SK-N-SH (cell line): Measurements from ENCODE around the gene KCND3. TPM values are rescaled to one million over a fixed set of nuclear protein-coding genes. Genes with fewer than 3 reads are reported as not detected.

Experiments
- CTCF ChIA-PET: fragments of 300-600, 350-600 bp; formaldehyde crosslinking; extraction: SDS; loops from one replicate; lab custom pipeline; 2021; lab: Yijun Ruan, JAX
- POLR2A ChIA-PET: fragments of 350-600 bp; sonication (Branson Sonifier 250); formaldehyde crosslinking; extraction: SDS; loops from one replicate; lab custom pipeline; 2020; ENCODE audit warnings: antibody characterized with exemption, inconsistent platforms; lab: Yijun Ruan, JAX
- DNase-seq: peaks from one replicate; pipeline ENCODE4 v3.0.0; 2012
- H2AFZ ChIP-seq: fragments of 200-600 bp; sonication (generic); 2 replicates; pipeline ENCODE4 v1.8.1; 2016; ENCODE audit warnings: antibody characterized with exemption, mild to moderate bottlenecking, low read depth
- H3F3A ChIP-seq: fragments of 200-600 bp; sonication (generic); replicated peaks from 2 replicates; pipeline ENCODE3; 2016; ENCODE audit warnings: antibody characterized with exemption, mild to moderate bottlenecking; ENCODE audit not compliant: insufficient read depth
- H3K27ac ChIP-seq, 2 experiments: fragments of 200-500 bp in 1 of 2; fragments of 200-600 bp in 1 of 2; sonication (Bioruptor generic) in 1 of 2; sonication (generic), shearing (Covaris generic) in 1 of 2; 2 replicates each; pipeline versions ENCODE4 v1.5.1 to v1.6.1; 2014 to 2016; ENCODE audit warnings: low read depth in 2 of 2, inconsistent platforms in 1 of 2, low read length in 1 of 2, mild to moderate bottlenecking in 1 of 2, mixed read lengths in 1 of 2
- H3K27me3 ChIP-seq: fragments of 200-600 bp; sonication (generic), shearing (Covaris generic); 2 replicates; pipeline ENCODE4 v1.6.1; 2016; ENCODE audit warnings: mixed run types; ENCODE audit not compliant: insufficient read depth
- H3K36me3 ChIP-seq, 2 experiments: fragments of 200-500 bp in 1 of 2; fragments of 200-600 bp in 1 of 2; sonication (Bioruptor generic) in 1 of 2; sonication (generic) in 1 of 2; replicated peaks in 1 of 2; 2 replicates each; pipeline versions ENCODE3 to v1.5.1; 2014 to 2016; ENCODE audit warnings: low read length in 1 of 2, mild to moderate bottlenecking in 1 of 2; ENCODE audit not compliant: insufficient read depth in 2 of 2, control insufficient read depth in 1 of 2
- H3K4me1 ChIP-seq, 2 experiments: fragments of 200-500 bp in 1 of 2; fragments of 200-600 bp in 1 of 2; sonication (Bioruptor generic) in 1 of 2; sonication (generic), shearing (Covaris generic) in 1 of 2; 2 replicates each; pipeline versions ENCODE4 v1.5.1 to v1.6.1; 2014 to 2016; ENCODE audit warnings: low read depth in 1 of 2, low read length in 1 of 2, mixed run types in 1 of 2; ENCODE audit not compliant: insufficient read depth in 2 of 2, control insufficient read depth in 1 of 2
- H3K4me2 ChIP-seq: fragments of 200-600 bp; sonication (generic), shearing (Covaris generic); 2 replicates; pipeline ENCODE4 v1.6.1; 2017; ENCODE audit warnings: mixed run types
- H3K4me3 ChIP-seq, 2 experiments: fragments of 200-500 bp in 1 of 2; fragments of 200-600 bp in 1 of 2; sonication (Bioruptor generic) in 1 of 2; sonication (generic), shearing (Covaris generic) in 1 of 2; 2 replicates each; pipeline versions ENCODE4 v1.5.1 to v1.8.1; 2014 to 2016; ENCODE audit warnings: low read depth in 2 of 2, inconsistent platforms in 1 of 2, low read length in 1 of 2, mild to moderate bottlenecking in 1 of 2, mixed read lengths in 1 of 2, moderate library complexity in 1 of 2
- H3K79me2 ChIP-seq: fragments of 200-600 bp; sonication (generic); 2 replicates; pipeline ENCODE4 v1.8.1; 2017; ENCODE audit warnings: mild to moderate bottlenecking; ENCODE audit not compliant: insufficient read depth
- H3K9ac ChIP-seq: fragments of 200-600 bp; sonication (generic); 2 replicates; pipeline ENCODE4 v1.6.1; 2017; ENCODE audit warnings: mixed run types
- H3K9me2 ChIP-seq: fragments of 200-600 bp; sonication (generic); 2 replicates; pipeline ENCODE4 v1.6.1; 2017; ENCODE audit warnings: mixed run types
- H3K9me3 ChIP-seq: fragments of 200-600 bp; sonication (generic); 2 replicates; pipeline ENCODE4 v1.6.1; 2017; ENCODE audit warnings: mixed run types, mild to moderate bottlenecking, moderate library complexity
- H4K20me1 ChIP-seq: fragments of 200-600 bp; sonication (generic); 2 replicates; pipeline ENCODE4 v1.6.1; 2017; ENCODE audit warnings: mild to moderate bottlenecking, mixed run types; ENCODE audit not compliant: insufficient read depth
- EP300 ChIP-seq, 2 experiments: IDR thresholded peaks; 2 replicates each; pipeline versions ENCODE4 v1.4.0 to v1.6.1; 2012; ENCODE audit warnings: borderline replicate concordance in 1 of 2, low read depth in 1 of 2, low read length in 1 of 2
- EZH2phosphoT487 ChIP-seq: fragments of 200-600 bp; sonication (generic); IDR thresholded peaks from 2 replicates; pipeline ENCODE4 v1.6.1; 2017; ENCODE audit warnings: low read depth, mixed run types, mild to moderate bottlenecking, antibody characterized with exemption, moderate library complexity, borderline replicate concordance
- FOXJ3 ChIP-seq: sonication (generic); formaldehyde crosslinking; IDR thresholded peaks from 2 replicates; pipeline ENCODE4 v1.5.1; 2020; ENCODE audit warnings: mild to moderate bottlenecking, missing genetic modification reagents
- GABPA ChIP-seq: IDR thresholded peaks from 2 replicates; pipeline ENCODE4 v1.4.0; 2012; ENCODE audit warnings: low read depth, mild to moderate bottlenecking
- JUND ChIP-seq: IDR thresholded peaks from 2 replicates; pipeline ENCODE4 v1.4.0; 2012
- MEF2A ChIP-seq: IDR thresholded peaks from 2 replicates; pipeline ENCODE4 v1.4.0; 2012; ENCODE audit warnings: low read depth, borderline replicate concordance
- NRF1 ChIP-seq: IDR thresholded peaks from 2 replicates; pipeline ENCODE4 v1.6.1; 2012; ENCODE audit warnings: low read depth, mild to moderate bottlenecking, low read length
- POLR2AphosphoS5 ChIP-seq: IDR thresholded peaks from 2 replicates; pipeline ENCODE4 v1.6.1; 2012; ENCODE audit warnings: low read depth, low read length
- RAD21 ChIP-seq: IDR thresholded peaks from 2 replicates; pipeline ENCODE4 v1.6.1; 2012; ENCODE audit warnings: mild to moderate bottlenecking, low read length
- RCOR1 ChIP-seq: fragments of 150-350 bp; IDR thresholded peaks from 2 replicates; pipeline ENCODE4 v1.6.1; 2017; ENCODE audit warnings: antibody characterized with exemption, low read length
- RFX5 ChIP-seq: IDR thresholded peaks from 2 replicates; pipeline ENCODE4 v1.6.1; 2012; ENCODE audit warnings: mild to moderate bottlenecking, improper control_type of control experiment, low read length
- SMC3 ChIP-seq: IDR thresholded peaks from 2 replicates; pipeline ENCODE4 v1.6.1; 2012; ENCODE audit warnings: low read depth, low read length, improper control_type of control experiment
- TAF1 ChIP-seq: IDR thresholded peaks from 2 replicates; pipeline ENCODE4 v1.6.1; 2012; ENCODE audit warnings: low read depth, mild to moderate bottlenecking, low read length, moderate library complexity, borderline replicate concordance
- TCF12 ChIP-seq: IDR thresholded peaks from 2 replicates; pipeline ENCODE4 v1.4.0; 2012
- YY1 ChIP-seq: IDR thresholded peaks from 2 replicates; pipeline ENCODE4 v1.4.0; 2012; ENCODE audit warnings: low read depth, mild to moderate bottlenecking
- WGBS: methylation state at CpG from one replicate; pipeline ENCODE4 v1.1.6; 2017; ENCODE audit warnings: low lambda C conversion rate; 5-methylcytosine and 5-hydroxymethylcytosine counted together
- polyA plus RNA-seq, 3 experiments: library from polyadenylated mRNA; depleted of rRNA; stranded (reverse); fragments of >200 nt; gene quantifications; 2 replicates each; pipeline ENCODE4 v1.2.3, GENCODE V29; 2012
- TF ChIP-seq, protein P1 (sequence below): IDR thresholded peaks from 2 replicates; pipeline ENCODE4 v1.4.0; 2012; ENCODE audit warnings: low read depth, borderline replicate concordance
- TF ChIP-seq, protein P2 (sequence below): IDR thresholded peaks from 2 replicates; pipeline ENCODE4 v1.6.1; 2012; ENCODE audit warnings: mild to moderate bottlenecking, low read depth, low read length, moderate library complexity
- TF ChIP-seq, protein P3 (sequence below): IDR thresholded peaks from 2 replicates; pipeline ENCODE4 v1.4.0; 2012; ENCODE audit warnings: low read depth
- TF ChIP-seq, protein P4 (sequence below): fragments of 150-350 bp; IDR thresholded peaks from 2 replicates; pipeline ENCODE4 v1.6.1; 2017; ENCODE audit warnings: antibody characterized with exemption, low read length, low read depth, borderline replicate concordance

Gene KCND3
- polyA plus RNA-seq, 1 of the 3 experiments (the other 2 are of a cell fraction): not detected

DNA sequence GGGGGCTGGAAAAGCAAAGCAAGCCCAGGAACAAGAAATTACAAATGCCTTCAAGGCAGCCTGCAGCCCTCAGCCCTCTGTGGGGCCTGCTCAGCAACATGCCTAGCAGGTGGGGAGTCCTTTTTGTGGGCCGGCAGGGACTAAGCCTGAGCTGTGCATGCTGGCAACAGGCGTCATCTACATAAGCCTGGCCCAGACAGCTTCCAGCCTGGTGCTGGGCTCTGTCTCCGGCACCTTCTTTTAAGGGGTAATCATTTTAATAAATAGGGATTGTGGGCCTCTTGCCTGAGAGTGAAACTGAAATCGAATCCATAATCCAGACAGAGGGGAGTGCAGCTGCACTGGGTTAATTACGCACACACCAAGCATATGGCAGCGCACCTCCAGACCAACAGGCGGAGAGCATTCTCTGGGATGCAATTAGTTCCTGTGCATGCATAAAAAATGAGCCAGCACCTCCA, 137.2 kb downstream of the KCND3 start:
- Histone ChIP-seq H3K79me2 (no peaks in the 10 kb centered on the region), H3F3A (no peaks in the 10 kb centered on the region), H3K9ac (no peak overlapping the region), H3K4me3 (no peak overlapping the region), H3K4me1 (peaks cover 0 to 11% of the 10 kb centered on the region in 2 experiments; a peak in 1 of 4 replicates), H2AFZ (no peak overlapping the region), H3K27me3 (peaks cover 12% of the 10 kb centered on the region; the same call in 1 of the 2 replicates), H3K27ac (no peak overlapping the region), H3K9me3 (no peaks in the 10 kb centered on the region), H3K36me3 (no peaks in the 10 kb centered on the region), H4K20me1 (no peaks in the 10 kb centered on the region), H3K9me2 (no peaks in the 10 kb centered on the region), H3K4me2 (no peak overlapping the region)
- ChIA-PET POLR2A (no interaction called here), CTCF (no interaction called here)
- no peak for DNase-seq
- 45% methylated on average over 7 of the region's 7 CpGs for WGBS
- TF ChIP-seq EZH2phosphoT487: no peak
- TF ChIP-seq EP300 (IDR thresholded peaks at IDR 0.05; ENCODE audit: borderline replicate concordance in 1 of 2, low read depth in 1 of 2, low read length in 1 of 2): no peak
- no peak for TF ChIP-seq RAD21
- no peak for TF ChIP-seq GABPA
- TF ChIP-seq, protein P1, sequence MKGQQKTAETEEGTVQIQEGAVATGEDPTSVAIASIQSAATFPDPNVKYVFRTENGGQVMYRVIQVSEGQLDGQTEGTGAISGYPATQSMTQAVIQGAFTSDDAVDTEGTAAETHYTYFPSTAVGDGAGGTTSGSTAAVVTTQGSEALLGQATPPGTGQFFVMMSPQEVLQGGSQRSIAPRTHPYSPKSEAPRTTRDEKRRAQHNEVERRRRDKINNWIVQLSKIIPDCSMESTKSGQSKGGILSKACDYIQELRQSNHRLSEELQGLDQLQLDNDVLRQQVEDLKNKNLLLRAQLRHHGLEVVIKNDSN: no peak
- no peak for TF ChIP-seq FOXJ3 (CRISPR knock-in tag)
- no peak for TF ChIP-seq TAF1
- no peak for TF ChIP-seq NRF1
- TF ChIP-seq SMC3: no peak
- TF ChIP-seq, protein P2, sequence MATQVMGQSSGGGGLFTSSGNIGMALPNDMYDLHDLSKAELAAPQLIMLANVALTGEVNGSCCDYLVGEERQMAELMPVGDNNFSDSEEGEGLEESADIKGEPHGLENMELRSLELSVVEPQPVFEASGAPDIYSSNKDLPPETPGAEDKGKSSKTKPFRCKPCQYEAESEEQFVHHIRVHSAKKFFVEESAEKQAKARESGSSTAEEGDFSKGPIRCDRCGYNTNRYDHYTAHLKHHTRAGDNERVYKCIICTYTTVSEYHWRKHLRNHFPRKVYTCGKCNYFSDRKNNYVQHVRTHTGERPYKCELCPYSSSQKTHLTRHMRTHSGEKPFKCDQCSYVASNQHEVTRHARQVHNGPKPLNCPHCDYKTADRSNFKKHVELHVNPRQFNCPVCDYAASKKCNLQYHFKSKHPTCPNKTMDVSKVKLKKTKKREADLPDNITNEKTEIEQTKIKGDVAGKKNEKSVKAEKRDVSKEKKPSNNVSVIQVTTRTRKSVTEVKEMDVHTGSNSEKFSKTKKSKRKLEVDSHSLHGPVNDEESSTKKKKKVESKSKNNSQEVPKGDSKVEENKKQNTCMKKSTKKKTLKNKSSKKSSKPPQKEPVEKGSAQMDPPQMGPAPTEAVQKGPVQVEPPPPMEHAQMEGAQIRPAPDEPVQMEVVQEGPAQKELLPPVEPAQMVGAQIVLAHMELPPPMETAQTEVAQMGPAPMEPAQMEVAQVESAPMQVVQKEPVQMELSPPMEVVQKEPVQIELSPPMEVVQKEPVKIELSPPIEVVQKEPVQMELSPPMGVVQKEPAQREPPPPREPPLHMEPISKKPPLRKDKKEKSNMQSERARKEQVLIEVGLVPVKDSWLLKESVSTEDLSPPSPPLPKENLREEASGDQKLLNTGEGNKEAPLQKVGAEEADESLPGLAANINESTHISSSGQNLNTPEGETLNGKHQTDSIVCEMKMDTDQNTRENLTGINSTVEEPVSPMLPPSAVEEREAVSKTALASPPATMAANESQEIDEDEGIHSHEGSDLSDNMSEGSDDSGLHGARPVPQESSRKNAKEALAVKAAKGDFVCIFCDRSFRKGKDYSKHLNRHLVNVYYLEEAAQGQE: no peak
- TF ChIP-seq RFX5: no peak

DNA sequence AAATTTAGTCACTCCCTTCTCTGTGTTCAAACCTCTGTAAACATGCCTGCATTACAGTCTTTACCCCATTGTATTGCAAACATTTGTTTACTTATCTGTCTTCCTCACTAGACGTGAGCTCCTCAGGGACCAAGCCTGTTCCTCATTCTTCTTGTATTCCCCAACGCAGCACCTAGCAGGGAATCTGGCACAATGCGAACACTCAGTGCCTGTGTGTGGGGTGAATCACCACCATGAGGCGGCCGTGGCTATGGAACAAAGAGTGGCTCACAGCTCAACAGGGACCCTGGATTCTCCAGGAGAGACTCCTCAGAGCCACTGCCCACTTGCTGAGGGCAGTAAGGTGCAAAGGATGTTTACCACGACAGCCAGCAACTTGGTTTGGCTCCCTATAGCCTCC, 137.9 kb downstream of the KCND3 start:
- Histone ChIP-seq H4K20me1 (no peaks in the 10 kb centered on the region), H3K27ac (no peak overlapping the region), H2AFZ (no peak overlapping the region), H3K4me2 (no peak overlapping the region), H3K9me2 (no peaks in the 10 kb centered on the region), H3K4me1 (peaks cover 0 to 16% of the 10 kb centered on the region in 2 experiments; a peak in 1 of 4 replicates), H3K27me3 (peaks cover 12% of the 10 kb centered on the region; the same call in 1 of the 2 replicates), H3K36me3 (no peaks in the 10 kb centered on the region), H3K9ac (no peak overlapping the region), H3K4me3 (no peak overlapping the region)
- WGBS: 28% methylated on average over 6 of the region's 6 CpGs
- ChIA-PET POLR2A (no interaction called here), CTCF (no interaction called here)
- TF ChIP-seq, protein P2: no peak
- TF ChIP-seq YY1 (no peak), TCF12 (no peak), POLR2AphosphoS5 (no peak), JUND (no peak), RCOR1 (no peak), FOXJ3 (CRISPR knock-in tag) (no peak), RAD21 (no peak), MEF2A (no peak)
- TF ChIP-seq, protein P3, sequence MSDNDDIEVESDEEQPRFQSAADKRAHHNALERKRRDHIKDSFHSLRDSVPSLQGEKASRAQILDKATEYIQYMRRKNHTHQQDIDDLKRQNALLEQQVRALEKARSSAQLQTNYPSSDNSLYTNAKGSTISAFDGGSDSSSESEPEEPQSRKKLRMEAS: no peak
- TF ChIP-seq, protein P4, sequence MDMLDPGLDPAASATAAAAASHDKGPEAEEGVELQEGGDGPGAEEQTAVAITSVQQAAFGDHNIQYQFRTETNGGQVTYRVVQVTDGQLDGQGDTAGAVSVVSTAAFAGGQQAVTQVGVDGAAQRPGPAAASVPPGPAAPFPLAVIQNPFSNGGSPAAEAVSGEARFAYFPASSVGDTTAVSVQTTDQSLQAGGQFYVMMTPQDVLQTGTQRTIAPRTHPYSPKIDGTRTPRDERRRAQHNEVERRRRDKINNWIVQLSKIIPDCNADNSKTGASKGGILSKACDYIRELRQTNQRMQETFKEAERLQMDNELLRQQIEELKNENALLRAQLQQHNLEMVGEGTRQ: no peak
- TF ChIP-seq, all 33 proteins: peak for 0
- no peak for DNase-seq
- H3F3A ChIP-seq: no peaks in the 10 kb centered on the region
- no peaks in the 10 kb centered on the region for H3K79me2 ChIP-seq
- H3K9me3 ChIP-seq: no peaks in the 10 kb centered on the region
